Neural progenitor cell (in vitro differentiated cells): ENCODE measurements around the gene PTGR2.

ENCODE experiments used
- CTCF ChIP-seq: fragments of 200-600 bp; sonication (generic); IDR thresholded peaks from 2 replicates; pipeline ENCODE4 v1.5.1; 2017; ENCODE audit warnings: antibody characterized with exemption, mild to moderate bottlenecking
- EZH2 ChIP-seq: fragments of 200-600 bp; sonication (generic); IDR thresholded peaks from 2 replicates; pipeline ENCODE4 v1.6.1; 2017; ENCODE audit warnings: antibody characterized with exemption, mild to moderate bottlenecking, moderate library complexity

- no peak for TF ChIP-seq CTCF
- TF ChIP-seq EZH2 = no peak
Measured at GRCh38 chr14:73842851-73843250, 8.8 kb upstream of the PTGR2 start.
